Measurements from ENCODE around the gene EML1. TPM values are rescaled to one million over a fixed set of nuclear protein-coding genes. Genes with fewer than 3 reads are reported as not detected.

EML1 gene
- total RNA-seq, 1 donor from 2014 or later = 28.3 TPM

- TF ChIP-seq, protein P1, sequence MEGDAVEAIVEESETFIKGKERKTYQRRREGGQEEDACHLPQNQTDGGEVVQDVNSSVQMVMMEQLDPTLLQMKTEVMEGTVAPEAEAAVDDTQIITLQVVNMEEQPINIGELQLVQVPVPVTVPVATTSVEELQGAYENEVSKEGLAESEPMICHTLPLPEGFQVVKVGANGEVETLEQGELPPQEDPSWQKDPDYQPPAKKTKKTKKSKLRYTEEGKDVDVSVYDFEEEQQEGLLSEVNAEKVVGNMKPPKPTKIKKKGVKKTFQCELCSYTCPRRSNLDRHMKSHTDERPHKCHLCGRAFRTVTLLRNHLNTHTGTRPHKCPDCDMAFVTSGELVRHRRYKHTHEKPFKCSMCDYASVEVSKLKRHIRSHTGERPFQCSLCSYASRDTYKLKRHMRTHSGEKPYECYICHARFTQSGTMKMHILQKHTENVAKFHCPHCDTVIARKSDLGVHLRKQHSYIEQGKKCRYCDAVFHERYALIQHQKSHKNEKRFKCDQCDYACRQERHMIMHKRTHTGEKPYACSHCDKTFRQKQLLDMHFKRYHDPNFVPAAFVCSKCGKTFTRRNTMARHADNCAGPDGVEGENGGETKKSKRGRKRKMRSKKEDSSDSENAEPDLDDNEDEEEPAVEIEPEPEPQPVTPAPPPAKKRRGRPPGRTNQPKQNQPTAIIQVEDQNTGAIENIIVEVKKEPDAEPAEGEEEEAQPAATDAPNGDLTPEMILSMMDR (IDR thresholded peaks at IDR 0.05) = no peak
- peaks cover 3 to 8% of the 10 kb centered on the region in 2 donors for H3K36me3 ChIP-seq
- intact Hi-C loops (cut with DNase I) = no loop called here
Observed at GRCh38 chr14:99931308-99931707, 138.1 kb downstream of the EML1 start.

GRCh38 chr14:99936056-99936455, 142.8 kb downstream of the EML1 start:
- H3K27me3 ChIP-seq = no peaks in the 10 kb centered on the region
- H3K27ac ChIP-seq = no peak overlapping the region
- no peak for DNase-seq (ENCODE audit: low spot score in 2 of 2)
- peaks cover 20 to 40% of the 10 kb centered on the region in 2 donors for H3K36me3 ChIP-seq
- intact Hi-C loops (cut with DNase I) = no loop called here
- H3K4me1 ChIP-seq = no peaks in the 10 kb centered on the region
- no peaks in the 10 kb centered on the region for H3K9me3 ChIP-seq
- TF ChIP-seq, protein P1 (IDR thresholded peaks at IDR 0.05) = no peak
- no peak overlapping the region for H3K4me3 ChIP-seq

More at GRCh38 chr14:99931308-99931707, 138.1 kb downstream of the EML1 start:
- Histone ChIP-seq H3K4me3 (no peak overlapping the region), H3K27ac (no peak overlapping the region), H3K4me1 (no peaks in the 10 kb centered on the region), H3K9me3 (no peaks in the 10 kb centered on the region), H3K27me3 (no peaks in the 10 kb centered on the region)
- no peak for DNase-seq (ENCODE audit: low spot score in 2 of 2)

DNA sequence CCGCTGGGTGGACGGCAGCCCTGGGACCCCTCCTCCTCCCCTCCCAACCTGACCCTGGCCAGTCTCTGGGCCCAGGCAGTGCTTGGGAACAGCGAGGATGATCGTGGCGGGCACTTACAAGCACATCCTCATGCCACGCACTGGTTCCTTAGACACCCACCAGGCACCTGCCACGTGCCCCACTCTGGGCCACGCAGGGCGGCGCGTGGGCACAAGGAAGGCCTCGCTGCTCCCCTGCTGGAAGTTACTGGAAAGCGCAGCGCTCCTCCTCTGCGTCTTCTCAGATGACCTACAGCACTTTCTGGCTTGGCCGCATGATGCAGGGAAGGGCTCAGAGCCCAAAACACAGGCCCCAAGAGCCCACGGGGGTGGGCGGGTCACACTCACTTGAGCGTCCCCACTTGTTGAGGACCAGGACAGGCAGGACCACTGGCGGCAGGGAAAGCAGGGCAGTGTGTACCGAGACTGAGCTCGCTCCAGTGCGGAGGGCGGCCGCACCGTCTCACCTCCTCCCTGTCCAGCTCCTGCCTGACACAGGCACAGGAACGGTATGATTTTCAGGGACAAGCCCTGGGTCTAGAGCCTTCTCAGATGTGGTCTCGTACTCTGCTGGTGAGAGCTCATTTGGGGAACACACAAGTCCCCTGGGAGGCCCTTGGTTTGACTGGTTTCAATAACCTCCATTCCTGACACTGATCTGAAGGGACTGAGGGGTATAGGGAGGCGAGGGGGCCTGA, 143.7 kb downstream of the EML1 start:
- intact Hi-C loops (cut with DNase I) = no loop called here
- Histone ChIP-seq H3K27ac (no peak overlapping the region), H3K4me1 (no peaks in the 10 kb centered on the region), H3K4me3 (no peak overlapping the region), H3K36me3 (peaks cover 21 to 43% of the 10 kb centered on the region in 2 donors), H3K27me3 (no peaks in the 10 kb centered on the region), H3K9me3 (no peaks in the 10 kb centered on the region)
- DNase-seq (ENCODE audit: low spot score in 2 of 2) = no peak
- TF ChIP-seq, protein P1 (IDR thresholded peaks at IDR 0.05) = no peak

- Histone ChIP-seq H3K27me3 (no peaks in the 10 kb centered on the region), H3K36me3 (peaks cover 28 to 49% of the 10 kb centered on the region in 2 donors), H3K4me1 (no peaks in the 10 kb centered on the region), H3K4me3 (no peak overlapping the region), H3K9me3 (no peaks in the 10 kb centered on the region), H3K27ac (no peak overlapping the region)
- intact Hi-C loops (cut with DNase I) = no loop called here
- TF ChIP-seq, protein P1 (IDR thresholded peaks at IDR 0.05) = no peak
- no peak for DNase-seq (ENCODE audit: low spot score in 2 of 2)
Observed at GRCh38 chr14:99937475-99938244, 144.4 kb downstream of the EML1 start.

DNA sequence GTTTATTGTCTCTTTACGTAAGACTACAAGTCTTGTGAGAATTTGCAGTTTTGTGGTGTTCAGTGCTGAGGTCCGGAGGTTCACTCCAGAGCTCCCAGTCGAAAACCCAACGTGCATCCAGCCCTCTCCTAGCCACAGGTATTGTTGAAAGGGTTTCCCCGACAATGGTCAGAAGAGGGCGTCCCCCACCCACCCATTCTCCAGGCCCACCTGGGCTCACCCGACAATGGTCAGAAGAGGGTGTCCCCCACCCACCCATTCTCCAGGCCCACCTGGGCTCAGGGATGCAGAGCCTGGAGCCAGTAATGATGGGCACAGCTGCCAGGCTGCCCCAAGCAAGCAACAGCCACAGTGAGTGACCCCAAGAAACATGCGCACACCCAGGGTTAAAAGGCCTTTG, 145.2 kb downstream of the EML1 start:
- no peak for DNase-seq (ENCODE audit: low spot score in 2 of 2)
- TF ChIP-seq, protein P1 (IDR thresholded peaks at IDR 0.05) = no peak
- no peak overlapping the region for H3K27ac ChIP-seq
- H3K4me1 ChIP-seq = no peaks in the 10 kb centered on the region
- H3K36me3 ChIP-seq = peaks cover 28 to 49% of the 10 kb centered on the region in 2 donors
- H3K27me3 ChIP-seq = no peaks in the 10 kb centered on the region
- H3K4me3 ChIP-seq = no peak overlapping the region
- intact Hi-C loops (cut with DNase I) = no loop called here
- no peaks in the 10 kb centered on the region for H3K9me3 ChIP-seq

All from ascending aorta (tissue), 2 donors.